ENCODE data around the gene CBX4. TPM values are rescaled to one million over a fixed set of nuclear protein-coding genes. Genes with fewer than 3 reads are reported as not detected.

The CBX4 gene
- total and polyA plus RNA-seq, 2 of the 13 experiments (the other 11 are each of a cell fraction or from before 2014, with no cell fraction given), result 25.8 to 50.8 TPM

DNA sequence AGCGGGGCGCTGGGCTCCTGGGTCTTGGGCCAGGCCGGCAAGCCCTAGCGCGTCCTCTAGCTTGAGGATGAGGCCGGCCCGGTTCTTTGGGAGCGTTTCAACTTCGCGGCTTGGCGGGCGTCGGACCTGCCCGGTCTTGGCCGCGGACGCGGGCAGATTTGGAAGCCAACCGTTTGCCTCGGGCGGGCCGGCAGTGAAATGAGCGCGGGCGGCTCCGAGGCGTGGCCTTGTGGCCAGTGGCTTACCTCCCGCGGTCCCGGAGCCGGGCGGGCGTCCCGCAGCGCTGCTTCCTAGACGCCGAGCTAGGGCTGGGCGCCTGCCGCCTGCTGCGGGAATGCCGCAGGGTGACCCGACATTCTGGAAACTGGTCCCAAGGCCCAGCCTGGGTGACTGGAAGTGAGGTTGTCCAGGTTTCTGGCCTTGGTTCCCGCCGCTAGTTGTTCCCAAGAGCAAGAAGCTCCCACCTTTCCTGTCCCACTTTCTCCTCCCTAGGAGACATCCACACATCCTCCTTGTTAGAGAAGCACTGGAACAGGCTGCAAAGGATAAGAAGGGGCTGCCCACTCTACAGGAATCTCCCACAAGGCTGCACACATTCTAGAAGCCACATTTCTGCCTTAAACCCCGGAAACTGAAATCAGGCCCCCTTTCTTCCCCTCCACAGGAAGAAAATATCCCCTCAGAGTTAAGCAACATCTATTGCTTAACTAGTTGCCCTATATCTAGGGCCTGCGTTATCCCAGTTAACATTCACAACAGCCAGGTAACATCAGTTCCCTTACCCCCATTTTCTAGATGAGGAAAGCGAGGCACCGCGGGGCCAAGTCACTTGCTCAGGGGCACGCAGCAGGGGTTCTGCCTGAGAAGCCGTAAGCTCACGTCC is 37.8 kb downstream of the CBX4 start (continued):
- TF ChIP-seq ARNTL (CRISPR knock-in tag; IDR thresholded peaks at IDR 0.05) (no peak), ZMYM4 (CRISPR knock-in tag; IDR thresholded peaks at IDR 0.05) (no peak), NPAS2 (CRISPR knock-in tag; IDR thresholded peaks at IDR 0.05; ENCODE audit: borderline replicate concordance) (no peak), SRSF4 (IDR thresholded peaks at IDR 0.05; ENCODE audit: low read depth, low read length, poor library complexity, severe bottlenecking) (no peak), SNAI1 (CRISPR knock-in tag; IDR thresholded peaks at IDR 0.05; ENCODE audit: borderline replicate concordance) (0 out of 2 replicates have a peak, but pooled peaks have one; percentile 63), MYC (CRISPR knock-in tag; IDR thresholded peaks at IDR 0.05; ENCODE audit: borderline replicate concordance) (peak; percentile 62), LCORL (IDR thresholded peaks at IDR 0.05) (no peak), LCORL (CRISPR knock-in tag; IDR thresholded peaks at IDR 0.05) (peak; percentile 47), ZNF235 (CRISPR knock-in tag; IDR thresholded peaks at IDR 0.05; ENCODE audit: borderline replicate concordance) (no peak), MEIS2 (CRISPR knock-in tag; IDR thresholded peaks at IDR 0.05) (0 out of 2 replicates have a peak, but pooled peaks have one; percentile 22), ETV6 (CRISPR knock-in tag; conservative IDR thresholded peaks at IDR 0.05) (0 out of 2 replicates have a peak, but pooled peaks have one; percentile 34), ZNF841 (CRISPR knock-in tag; IDR thresholded peaks at IDR 0.05; ENCODE audit: borderline replicate concordance) (no peak), ZNF431 (CRISPR knock-in tag; IDR thresholded peaks at IDR 0.05; ENCODE audit: borderline replicate concordance, low read depth) (no peak), ZNF124 (CRISPR knock-in tag; IDR thresholded peaks at IDR 0.05) (no peak), SPEN (CRISPR knock-in tag; IDR thresholded peaks at IDR 0.05; ENCODE audit: low read depth) (peak; percentile 31; the same call in 1 of the 2 replicates), CREM (IDR thresholded peaks at IDR 0.05) (no peak), CREM (CRISPR knock-in tag; IDR thresholded peaks at IDR 0.05) (no peak), ESRRA (CRISPR knock-in tag; IDR thresholded peaks at IDR 0.05; ENCODE audit: low read depth) (no peak), BCL6 (CRISPR knock-in tag; IDR thresholded peaks at IDR 0.05) (peak; percentile 23; the same call in 1 of the 2 replicates), ZNF772 (CRISPR knock-in tag; IDR thresholded peaks at IDR 0.05) (peak; percentile 57; the same call in 1 of the 2 replicates), ZBTB21 (CRISPR knock-in tag; IDR thresholded peaks at IDR 0.05) (no peak; the same call in 1 of the 2 replicates), ZNF552 (CRISPR knock-in tag; IDR thresholded peaks at IDR 0.05; ENCODE audit: borderline replicate concordance) (no peak), THYN1 (CRISPR knock-in tag; IDR thresholded peaks at IDR 0.05; ENCODE audit: borderline replicate concordance, low read depth) (no peak), SP1 (IDR thresholded peaks at IDR 0.05) (no peak), SP1 (CRISPR knock-in tag; IDR thresholded peaks at IDR 0.05) (no peak)
- TF ChIP-seq, protein P1, sequence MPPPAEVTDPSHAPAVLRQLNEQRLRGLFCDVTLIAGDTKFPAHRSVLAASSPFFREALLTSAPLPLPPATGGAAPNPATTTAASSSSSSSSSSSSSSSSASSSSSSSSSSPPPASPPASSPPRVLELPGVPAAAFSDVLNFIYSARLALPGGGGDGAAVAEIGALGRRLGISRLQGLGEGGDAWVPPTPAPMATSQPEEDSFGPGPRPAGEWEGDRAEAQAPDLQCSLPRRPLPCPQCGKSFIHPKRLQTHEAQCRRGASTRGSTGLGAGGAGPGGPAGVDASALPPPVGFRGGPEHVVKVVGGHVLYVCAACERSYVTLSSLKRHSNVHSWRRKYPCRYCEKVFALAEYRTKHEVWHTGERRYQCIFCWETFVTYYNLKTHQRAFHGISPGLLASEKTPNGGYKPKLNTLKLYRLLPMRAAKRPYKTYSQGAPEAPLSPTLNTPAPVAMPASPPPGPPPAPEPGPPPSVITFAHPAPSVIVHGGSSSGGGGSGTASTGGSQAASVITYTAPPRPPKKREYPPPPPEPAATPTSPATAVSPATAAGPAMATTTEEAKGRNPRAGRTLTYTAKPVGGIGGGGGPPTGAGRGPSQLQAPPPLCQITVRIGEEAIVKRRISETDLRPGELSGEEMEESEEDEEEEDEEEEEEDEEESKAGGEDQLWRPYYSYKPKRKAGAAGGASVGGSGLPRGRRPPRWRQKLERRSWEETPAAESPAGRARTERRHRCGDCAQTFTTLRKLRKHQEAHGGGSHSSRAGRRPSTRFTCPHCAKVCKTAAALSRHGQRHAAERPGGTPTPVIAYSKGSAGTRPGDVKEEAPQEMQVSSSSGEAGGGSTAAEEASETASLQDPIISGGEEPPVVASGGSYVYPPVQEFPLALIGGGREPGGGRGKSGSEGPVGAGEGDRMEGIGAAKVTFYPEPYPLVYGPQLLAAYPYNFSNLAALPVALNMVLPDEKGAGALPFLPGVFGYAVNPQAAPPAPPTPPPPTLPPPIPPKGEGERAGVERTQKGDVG (CRISPR knock-in tag; IDR thresholded peaks at IDR 0.05; ENCODE audit: borderline replicate concordance), result no peak
- TF ChIP-seq, protein P2, sequence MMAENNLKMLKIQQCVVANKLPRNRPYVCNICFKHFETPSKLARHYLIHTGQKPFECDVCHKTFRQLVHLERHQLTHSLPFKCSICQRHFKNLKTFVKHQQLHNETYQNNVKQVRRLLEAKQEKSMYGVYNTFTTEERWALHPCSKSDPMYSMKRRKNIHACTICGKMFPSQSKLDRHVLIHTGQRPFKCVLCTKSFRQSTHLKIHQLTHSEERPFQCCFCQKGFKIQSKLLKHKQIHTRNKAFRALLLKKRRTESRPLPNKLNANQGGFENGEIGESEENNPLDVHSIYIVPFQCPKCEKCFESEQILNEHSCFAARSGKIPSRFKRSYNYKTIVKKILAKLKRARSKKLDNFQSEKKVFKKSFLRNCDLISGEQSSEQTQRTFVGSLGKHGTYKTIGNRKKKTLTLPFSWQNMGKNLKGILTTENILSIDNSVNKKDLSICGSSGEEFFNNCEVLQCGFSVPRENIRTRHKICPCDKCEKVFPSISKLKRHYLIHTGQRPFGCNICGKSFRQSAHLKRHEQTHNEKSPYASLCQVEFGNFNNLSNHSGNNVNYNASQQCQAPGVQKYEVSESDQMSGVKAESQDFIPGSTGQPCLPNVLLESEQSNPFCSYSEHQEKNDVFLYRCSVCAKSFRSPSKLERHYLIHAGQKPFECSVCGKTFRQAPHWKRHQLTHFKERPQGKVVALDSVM (CRISPR knock-in tag; IDR thresholded peaks at IDR 0.05), result no peak; the same call in 1 of the 2 replicates
